Gastroesophageal sphincter (tissue), 4 donors: ENCODE results near the gene UBR7. TPM values are rescaled to one million over a fixed set of nuclear protein-coding genes. Genes with fewer than 3 reads are reported as not detected.
"Not testable (repeated sequence)": the region's sequence is repeated elsewhere in the genome, so short reads cannot be mapped to it uniquely, and the experiment has no call there.

ENCODE experiments used
- ATAC-seq: fragments of 150-250 bp; one replicate; pipeline ENCODE4 v1.9.1; 2016; ENCODE audit warnings: mild to moderate bottlenecking, moderate library complexity
- H3K27ac ChIP-seq, 4 donors: fragments of 200-600 bp; sonication (generic) in 3 of 4; 1 replicate in 3 of 4; 2 replicates in 1 of 4; pipeline ENCODE4 v1.5.1; 2016 to 2019
- H3K27me3 ChIP-seq: fragments of 200-600 bp; sonication (generic); one replicate; pipeline ENCODE4 v1.5.1; 2019
- H3K36me3 ChIP-seq, 2 donors: fragments of 200-600 bp; sonication (generic); one replicate each; pipeline ENCODE4 v1.5.1; 2019; ENCODE audit warnings: control low read depth in 1 of 2
- H3K4me1 ChIP-seq, 3 donors: fragments of 200-600 bp; sonication (generic); 1 replicate in 2 of 3; 2 replicates in 1 of 3; pipeline ENCODE4 v1.5.1; 2016 to 2019; ENCODE audit warnings: control low read depth in 2 of 3
- H3K4me3 ChIP-seq, 2 donors: fragments of 200-600 bp; sonication (generic); one replicate each; pipeline ENCODE4 v1.5.1; 2019; ENCODE audit warnings: mild to moderate bottlenecking in 1 of 2, moderate library complexity in 1 of 2
- H3K9me3 ChIP-seq, 3 donors: fragments of 200-600 bp; sonication (generic); one replicate each; pipeline ENCODE4 v1.5.1; 2017 to 2019; ENCODE audit warnings: control low read depth in 2 of 3
- CTCF ChIP-seq, 4 experiments: fragments of 200-600 bp in 2 of 4; fragments of 450-650 bp in 2 of 4; sonication (generic) in 1 of 4; IDR thresholded peaks; one replicate each; pipeline ENCODE4 v1.5.1; 2017 to 2019; ENCODE audit warnings: antibody characterized with exemption in 4 of 4, mild to moderate bottlenecking in 2 of 4, moderate library complexity in 2 of 4
- EP300 ChIP-seq: sonication (generic); formaldehyde crosslinking; IDR thresholded peaks from one replicate; pipeline ENCODE4 v1.6.1; 2017; ENCODE audit warnings: antibody characterized with exemption, mild to moderate bottlenecking
- POLR2A ChIP-seq, 2 donors: fragments of 450-650 bp; IDR thresholded peaks; one replicate each; pipeline ENCODE4 v1.6.1; 2017; ENCODE audit warnings: antibody characterized with exemption in 2 of 2, mild to moderate bottlenecking in 2 of 2, moderate library complexity in 1 of 2
- POLR2AphosphoS5 ChIP-seq: sonication (generic); formaldehyde crosslinking; IDR thresholded peaks from one replicate; pipeline ENCODE4 v1.6.1; 2017; ENCODE audit warnings: antibody characterized with exemption
- WGBS, 2 donors: methylation state at CpG; one replicate each; pipeline ENCODE4 v1.1.5; 2018; ENCODE audit warnings: low coverage in 1 of 2; 5-methylcytosine and 5-hydroxymethylcytosine counted together
- total RNA-seq, 4 donors: library from RNA; depleted of rRNA; stranded (reverse); fragments of >200 nt; gene quantifications; one replicate each; pipeline ENCODE4 v1.1.0, GENCODE V29; 2016

UBR7 gene
- total RNA-seq, 4 donors from 2014 or later: 22.6 to 37.4 (median 27.9) TPM

DNA sequence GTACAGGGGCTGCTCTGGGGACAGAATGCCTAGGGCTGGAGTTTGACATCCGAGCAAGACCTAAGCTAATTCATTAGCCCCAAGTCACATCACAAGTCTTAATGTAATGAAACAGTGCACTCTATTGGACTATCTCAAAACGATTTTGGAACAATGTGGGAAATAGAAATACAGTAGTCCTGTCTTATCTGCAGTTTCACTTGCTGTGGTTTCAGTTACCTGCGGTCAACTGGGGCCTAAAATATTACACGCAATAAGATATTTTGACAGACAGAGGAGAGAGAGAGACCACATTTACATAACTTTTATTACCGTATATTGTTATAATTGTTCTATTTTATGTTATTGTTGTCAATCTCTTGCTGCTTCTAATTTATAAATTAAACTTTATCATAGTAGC lies 43.5 kb upstream of the UBR7 start:
- no peak for ATAC-seq
- no peaks in the 10 kb centered on the region for H3K36me3 ChIP-seq
- no peaks in the 10 kb centered on the region for H3K9me3 ChIP-seq
- H3K27ac ChIP-seq: no peak overlapping the region
- no peaks in the 10 kb centered on the region for H3K27me3 ChIP-seq
- TF ChIP-seq POLR2A (IDR thresholded peaks at IDR 0.05) (no peak), CTCF (IDR thresholded peaks at IDR 0.05) (no peak), POLR2AphosphoS5 (no peak), EP300 (no peak)
- H3K4me3 ChIP-seq: no peak overlapping the region
- 60 to 65% methylated on average over 3 to 5 of the region's 5 CpGs for WGBS, 2 donors
- H3K4me1 ChIP-seq: no peaks in the 10 kb centered on the region

DNA sequence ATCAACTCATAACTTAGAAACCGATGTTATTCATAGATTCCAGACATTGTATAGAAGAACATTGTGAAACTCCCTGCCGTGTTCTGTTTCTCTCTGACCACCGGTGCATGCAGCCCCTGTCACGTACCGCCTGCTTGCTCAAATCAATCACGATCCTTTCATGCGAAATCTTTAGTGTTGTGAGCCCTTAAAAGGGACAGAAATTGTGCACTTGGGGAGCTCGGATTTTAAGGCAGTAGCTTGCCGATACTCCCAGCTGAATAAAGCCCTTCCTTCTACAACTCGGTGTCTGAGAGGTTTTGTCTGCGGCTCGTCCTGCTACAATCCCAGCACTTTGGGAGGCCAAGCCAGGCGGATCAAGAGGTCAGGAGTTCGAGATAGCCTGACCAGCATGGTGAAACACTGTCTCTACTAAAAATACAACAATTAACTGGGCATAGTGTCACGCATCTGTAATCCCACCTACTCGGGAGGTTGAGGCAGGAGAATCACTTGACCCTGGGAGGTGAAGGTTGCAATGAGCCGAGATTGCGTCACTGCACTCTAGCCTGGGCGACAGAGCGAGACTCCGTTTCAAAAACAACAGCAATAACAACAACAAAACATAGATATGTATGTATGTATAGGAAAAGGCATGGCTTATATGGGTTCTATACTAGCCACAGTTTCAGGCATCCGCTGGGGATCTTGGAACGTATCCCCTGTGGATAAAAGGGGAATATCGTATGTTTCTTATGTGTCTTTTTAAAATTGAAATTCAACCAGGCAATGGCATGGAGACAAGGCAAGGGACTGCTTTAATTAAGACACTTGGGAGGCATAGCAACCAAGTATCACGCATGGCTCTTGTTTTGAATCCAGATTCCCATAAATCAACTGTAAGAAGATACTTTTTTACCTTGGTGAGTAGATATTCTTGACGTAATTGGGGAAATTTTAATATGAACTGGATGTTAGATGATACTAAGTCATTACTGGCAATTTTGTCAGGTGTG lies 41.5 kb upstream of the UBR7 start:
- not testable (repeated sequence) for H3K4me3 ChIP-seq, H3K4me1 ChIP-seq, ATAC-seq, H3K27me3 ChIP-seq, H3K36me3 ChIP-seq, H3K9me3 ChIP-seq, H3K27ac ChIP-seq
- 87 to 89% methylated on average over 17 to 21 of the region's 26 CpGs for WGBS, 2 donors

DNA sequence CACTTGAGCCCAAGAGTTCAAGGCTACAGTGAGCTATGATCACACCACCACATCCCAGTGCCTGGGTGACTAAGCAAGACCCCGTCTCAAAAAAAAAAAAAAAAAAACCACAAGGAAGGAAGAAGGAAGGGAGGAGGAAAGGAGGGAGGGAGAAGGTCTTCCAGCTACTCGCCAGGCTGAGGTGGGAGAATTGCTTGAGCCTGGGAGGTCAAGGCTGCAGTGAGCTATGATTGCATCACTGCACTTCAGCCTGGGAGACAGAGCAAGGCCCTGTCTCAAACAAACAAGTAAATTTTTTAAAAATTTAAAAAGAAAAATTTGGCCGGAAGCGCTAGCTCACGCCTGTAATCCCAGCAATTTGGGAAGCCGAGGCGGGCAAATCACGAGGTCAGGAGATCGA lies 38.4 kb upstream of the UBR7 start:
- not testable (repeated sequence) for H3K36me3 ChIP-seq, H3K9me3 ChIP-seq, H3K4me1 ChIP-seq, ATAC-seq, H3K27ac ChIP-seq, H3K4me3 ChIP-seq, H3K27me3 ChIP-seq
- 67 to 80% methylated on average over 1 to 8 of the region's 9 CpGs for WGBS, 2 donors

DNA sequence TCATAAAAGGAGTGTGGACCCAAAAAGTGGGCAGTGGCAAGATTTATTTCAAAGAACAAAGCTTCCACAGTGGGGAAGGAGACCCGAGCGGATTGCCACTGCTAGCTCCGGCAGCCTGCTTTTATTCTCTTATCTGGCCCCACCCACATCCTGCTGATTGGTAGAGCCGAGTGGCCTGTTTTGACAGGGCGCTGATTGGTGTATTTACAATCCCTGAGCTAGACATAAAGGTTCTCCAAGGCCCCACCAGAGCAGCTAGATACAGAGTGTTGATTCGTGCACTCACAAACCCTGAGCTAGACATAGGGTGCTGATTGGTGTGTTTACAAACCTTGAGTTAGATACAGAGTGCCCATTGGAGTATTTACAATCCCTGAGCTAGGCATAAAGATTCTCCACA lies 37.4 kb upstream of the UBR7 start:
- not testable (repeated sequence) for ATAC-seq, H3K4me1 ChIP-seq, H3K27ac ChIP-seq, H3K9me3 ChIP-seq, H3K27me3 ChIP-seq, H3K36me3 ChIP-seq, H3K4me3 ChIP-seq
- WGBS, 2 donors: 29% methylated on average over 1 of the region's 6 CpGs; no CpG with 5 or more reads in 1 of the 2 donors

DNA sequence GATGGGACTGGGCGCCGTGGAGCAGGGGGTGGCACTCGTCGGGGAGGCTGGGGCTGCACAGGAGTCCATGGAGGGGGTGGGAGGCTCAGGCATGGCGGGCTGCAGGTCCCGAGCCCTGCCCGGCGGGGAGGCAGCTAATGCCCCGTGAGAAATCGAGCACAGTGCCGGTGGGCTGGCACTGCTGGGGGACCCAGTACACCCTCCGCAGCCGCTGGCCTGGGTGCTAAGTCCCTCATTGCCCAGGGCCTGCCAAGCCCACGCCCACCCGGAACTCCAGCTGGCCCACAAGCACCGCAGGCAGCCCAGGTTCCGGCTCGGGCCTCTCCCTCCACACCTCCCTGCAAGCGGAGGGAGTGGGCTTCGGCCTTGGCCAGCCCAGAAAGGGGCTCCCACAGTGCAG lies 36.9 kb upstream of the UBR7 start:
- WGBS, 2 donors: no CpG with 5 or more reads among the region's 20 CpGs
- not testable (repeated sequence) for H3K27ac ChIP-seq, H3K4me1 ChIP-seq, H3K36me3 ChIP-seq, H3K4me3 ChIP-seq, H3K27me3 ChIP-seq, H3K9me3 ChIP-seq, ATAC-seq

GRCh38 chr14:93171376-93171775 lies 35.7 kb upstream of the UBR7 start:
- Histone ChIP-seq H3K27me3 (no peaks in the 10 kb centered on the region), H3K36me3 (no peaks in the 10 kb centered on the region), H3K9me3 (no peaks in the 10 kb centered on the region), H3K4me1 (no peaks in the 10 kb centered on the region), H3K27ac (no peak overlapping the region), H3K4me3 (no peak overlapping the region)
- 93% methylated on average over 4 of the region's 4 CpGs; no CpG with 5 or more reads in 1 of the 2 donors for WGBS, 2 donors
- TF ChIP-seq POLR2AphosphoS5 (no peak), POLR2A (IDR thresholded peaks at IDR 0.05) (no peak), CTCF (IDR thresholded peaks at IDR 0.05) (no peak), EP300 (no peak)
- ATAC-seq: no peak

DNA sequence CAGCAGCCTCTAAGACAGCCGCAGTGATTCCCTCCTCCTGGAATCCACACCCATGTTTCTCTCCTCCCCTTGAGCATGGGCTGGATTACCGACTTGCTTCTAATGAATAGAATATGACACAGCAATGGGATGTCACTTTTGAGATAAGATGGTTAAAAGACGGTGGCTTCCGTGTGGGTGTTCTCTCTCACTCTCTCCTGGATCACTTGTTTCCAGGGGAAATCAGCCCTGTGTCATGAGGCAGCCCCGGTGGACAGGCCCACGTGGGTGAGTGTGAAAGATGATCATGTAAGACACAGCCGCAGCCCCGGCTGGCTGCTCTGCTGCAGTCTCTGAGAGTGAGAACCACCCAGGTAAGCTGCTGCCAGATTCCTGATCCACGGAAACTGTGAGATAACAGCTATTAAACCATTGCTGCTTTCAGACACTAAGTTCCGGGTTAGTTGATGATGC lies 33.1 kb upstream of the UBR7 start:
- no peak for ATAC-seq
- TF ChIP-seq EP300 (no peak), POLR2AphosphoS5 (no peak)
- Histone ChIP-seq H3K27me3 (no peaks in the 10 kb centered on the region), H3K9me3 (no peaks in the 10 kb centered on the region), H3K4me1 (no peaks in the 10 kb centered on the region), H3K4me3 (no peak overlapping the region), H3K36me3 (no peaks in the 10 kb centered on the region), H3K27ac (no peak overlapping the region)
- 19 to 30% methylated on average over 8 to 9 of the region's 10 CpGs for WGBS, 2 donors

DNA sequence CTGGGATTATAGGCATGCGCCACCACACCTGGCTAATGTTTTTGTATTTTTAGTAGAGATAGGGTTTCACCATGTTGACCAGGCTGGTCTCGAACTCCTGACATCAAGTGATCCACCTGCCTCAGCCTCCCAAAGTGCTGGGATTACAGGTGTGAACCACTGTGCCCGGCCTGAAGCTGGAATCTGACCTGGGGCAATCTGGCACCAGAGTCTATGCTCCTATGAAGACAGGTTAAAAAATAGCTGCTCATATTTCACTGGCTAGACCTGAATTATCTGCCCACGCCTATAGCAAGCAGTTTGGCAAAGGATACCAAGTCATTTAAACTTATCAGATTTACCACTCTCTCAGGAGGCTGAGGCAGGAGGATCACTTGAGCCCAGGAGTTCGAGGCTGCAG lies 32.3 kb upstream of the UBR7 start:
- not testable (repeated sequence) for H3K36me3 ChIP-seq, H3K27ac ChIP-seq, H3K4me3 ChIP-seq, H3K9me3 ChIP-seq, H3K27me3 ChIP-seq, ATAC-seq, H3K4me1 ChIP-seq
- WGBS, 2 donors: 66 to 93% methylated on average over 2 of the region's 5 CpGs
